HepG2 (cell line): ENCODE data around the gene JAZF1.

Source experiments
- ESRRA ChIP-seq: sonication (generic); formaldehyde crosslinking; IDR thresholded peaks from 2 replicates; pipeline ENCODE4 v1.5.1; 2020; ENCODE audit warnings: mild to moderate bottlenecking, low read depth, missing genetic modification reagents
- HNRNPLL ChIP-seq: fragments of 200-400 bp; formaldehyde crosslinking; IDR thresholded peaks from 2 replicates; pipeline ENCODE4 v1.6.1; 2017; ENCODE audit warnings: mild to moderate bottlenecking, low read depth, low read length; ENCODE audit not compliant: poor library complexity, severe bottlenecking
- NR1H2 ChIP-seq: sonication (generic); formaldehyde crosslinking; IDR thresholded peaks from 2 replicates; pipeline ENCODE4 v1.8.1; 2022; ENCODE audit warnings: low read depth, missing genetic modification reagents, borderline replicate concordance
- RBFOX2 ChIP-seq: fragments of 200-400 bp; formaldehyde crosslinking; IDR thresholded peaks from 2 replicates; pipeline ENCODE4 v1.6.1; 2017; ENCODE audit warnings: low read depth, mild to moderate bottlenecking, low read length
- ZKSCAN1 ChIP-seq: fragments of 150-350 bp; IDR thresholded peaks from 2 replicates; pipeline ENCODE4 v1.6.1; 2014; ENCODE audit warnings: low read length
- TF ChIP-seq, protein P1 (sequence below): sonication (generic); formaldehyde crosslinking; IDR thresholded peaks from 2 replicates; pipeline ENCODE4 v1.4.0; 2020; ENCODE audit warnings: mild to moderate bottlenecking, missing genetic modification reagents
- TF ChIP-seq, protein P2 (sequence below): IDR thresholded peaks from 2 replicates; pipeline ENCODE4 v1.6.1; 2016; ENCODE audit warnings: low read depth
- TF ChIP-seq, protein P3 (sequence below): sonication (generic); formaldehyde crosslinking; IDR thresholded peaks from 2 replicates; pipeline ENCODE4 v1.8.0; 2022; ENCODE audit warnings: low read depth, missing genetic modification reagents

DNA sequence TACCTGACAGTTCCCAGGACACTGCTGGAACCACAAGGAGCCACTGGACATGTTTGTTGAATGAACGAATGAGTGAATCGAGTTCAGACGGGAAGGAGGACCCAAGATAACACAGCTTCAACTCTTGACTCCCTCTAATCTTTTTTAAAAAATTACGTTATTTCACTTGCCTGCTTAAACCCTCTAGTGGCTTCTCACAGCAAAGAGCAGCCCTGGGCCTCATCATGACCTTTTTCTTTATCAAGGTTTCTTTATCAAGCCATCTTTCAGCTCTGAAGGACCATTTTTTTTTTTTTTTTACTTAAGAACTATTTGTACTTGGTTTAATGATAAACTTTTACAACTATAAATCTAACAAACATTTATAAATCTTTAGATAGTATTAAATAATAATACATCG is 330.1 kb downstream of the JAZF1 start:
- TF ChIP-seq ZKSCAN1 (no peak), RBFOX2 (no peak), ESRRA (CRISPR knock-in tag) (no peak), NR1H2 (CRISPR knock-in tag) (no peak), HNRNPLL (no peak)
- TF ChIP-seq, protein P1, sequence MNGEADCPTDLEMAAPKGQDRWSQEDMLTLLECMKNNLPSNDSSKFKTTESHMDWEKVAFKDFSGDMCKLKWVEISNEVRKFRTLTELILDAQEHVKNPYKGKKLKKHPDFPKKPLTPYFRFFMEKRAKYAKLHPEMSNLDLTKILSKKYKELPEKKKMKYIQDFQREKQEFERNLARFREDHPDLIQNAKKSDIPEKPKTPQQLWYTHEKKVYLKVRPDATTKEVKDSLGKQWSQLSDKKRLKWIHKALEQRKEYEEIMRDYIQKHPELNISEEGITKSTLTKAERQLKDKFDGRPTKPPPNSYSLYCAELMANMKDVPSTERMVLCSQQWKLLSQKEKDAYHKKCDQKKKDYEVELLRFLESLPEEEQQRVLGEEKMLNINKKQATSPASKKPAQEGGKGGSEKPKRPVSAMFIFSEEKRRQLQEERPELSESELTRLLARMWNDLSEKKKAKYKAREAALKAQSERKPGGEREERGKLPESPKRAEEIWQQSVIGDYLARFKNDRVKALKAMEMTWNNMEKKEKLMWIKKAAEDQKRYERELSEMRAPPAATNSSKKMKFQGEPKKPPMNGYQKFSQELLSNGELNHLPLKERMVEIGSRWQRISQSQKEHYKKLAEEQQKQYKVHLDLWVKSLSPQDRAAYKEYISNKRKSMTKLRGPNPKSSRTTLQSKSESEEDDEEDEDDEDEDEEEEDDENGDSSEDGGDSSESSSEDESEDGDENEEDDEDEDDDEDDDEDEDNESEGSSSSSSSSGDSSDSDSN (CRISPR knock-in tag), result no peak
- TF ChIP-seq, protein P2, sequence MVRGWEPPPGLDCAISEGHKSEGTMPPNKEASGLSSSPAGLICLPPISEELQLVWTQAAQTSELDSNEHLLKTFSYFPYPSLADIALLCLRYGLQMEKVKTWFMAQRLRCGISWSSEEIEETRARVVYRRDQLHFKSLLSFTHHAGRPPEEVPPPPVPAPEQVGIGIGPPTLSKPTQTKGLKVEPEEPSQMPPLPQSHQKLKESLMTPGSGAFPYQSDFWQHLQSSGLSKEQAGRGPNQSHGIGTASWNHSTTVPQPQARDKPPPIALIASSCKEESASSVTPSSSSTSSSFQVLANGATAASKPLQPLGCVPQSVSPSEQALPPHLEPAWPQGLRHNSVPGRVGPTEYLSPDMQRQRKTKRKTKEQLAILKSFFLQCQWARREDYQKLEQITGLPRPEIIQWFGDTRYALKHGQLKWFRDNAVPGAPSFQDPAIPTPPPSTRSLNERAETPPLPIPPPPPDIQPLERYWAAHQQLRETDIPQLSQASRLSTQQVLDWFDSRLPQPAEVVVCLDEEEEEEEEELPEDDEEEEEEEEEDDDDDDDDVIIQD (CRISPR knock-in tag), result no peak
- TF ChIP-seq, protein P3, sequence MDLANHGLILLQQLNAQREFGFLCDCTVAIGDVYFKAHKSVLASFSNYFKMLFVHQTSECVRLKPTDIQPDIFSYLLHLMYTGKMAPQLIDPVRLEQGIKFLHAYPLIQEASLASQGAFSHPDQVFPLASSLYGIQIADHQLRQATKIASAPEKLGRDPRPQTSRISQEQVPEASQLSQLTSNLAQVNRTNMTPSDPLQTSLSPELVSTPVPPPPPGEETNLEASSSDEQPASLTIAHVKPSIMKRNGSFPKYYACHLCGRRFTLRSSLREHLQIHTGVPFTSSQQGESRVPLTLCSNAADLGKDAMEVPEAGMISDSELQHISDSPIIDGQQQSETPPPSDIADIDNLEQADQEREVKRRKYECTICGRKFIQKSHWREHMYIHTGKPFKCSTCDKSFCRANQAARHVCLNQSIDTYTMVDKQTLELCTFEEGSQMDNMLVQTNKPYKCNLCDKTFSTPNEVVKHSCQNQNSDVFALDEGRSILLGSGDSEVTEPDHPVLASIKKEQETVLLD, result no peak
